SH-SY5Y (cell line): ENCODE results near the gene ARHGAP33.

Experiments
- GATA2 ChIP-seq: IDR thresholded peaks from 2 replicates; pipeline ENCODE4 v1.6.1; 2011; ENCODE audit warnings: mild to moderate bottlenecking, low read depth, low read length
- GATA3 ChIP-seq: IDR thresholded peaks from 2 replicates; pipeline ENCODE4 v1.6.1; 2011; ENCODE audit warnings: low read depth, mild to moderate bottlenecking, low read length, moderate library complexity

DNA sequence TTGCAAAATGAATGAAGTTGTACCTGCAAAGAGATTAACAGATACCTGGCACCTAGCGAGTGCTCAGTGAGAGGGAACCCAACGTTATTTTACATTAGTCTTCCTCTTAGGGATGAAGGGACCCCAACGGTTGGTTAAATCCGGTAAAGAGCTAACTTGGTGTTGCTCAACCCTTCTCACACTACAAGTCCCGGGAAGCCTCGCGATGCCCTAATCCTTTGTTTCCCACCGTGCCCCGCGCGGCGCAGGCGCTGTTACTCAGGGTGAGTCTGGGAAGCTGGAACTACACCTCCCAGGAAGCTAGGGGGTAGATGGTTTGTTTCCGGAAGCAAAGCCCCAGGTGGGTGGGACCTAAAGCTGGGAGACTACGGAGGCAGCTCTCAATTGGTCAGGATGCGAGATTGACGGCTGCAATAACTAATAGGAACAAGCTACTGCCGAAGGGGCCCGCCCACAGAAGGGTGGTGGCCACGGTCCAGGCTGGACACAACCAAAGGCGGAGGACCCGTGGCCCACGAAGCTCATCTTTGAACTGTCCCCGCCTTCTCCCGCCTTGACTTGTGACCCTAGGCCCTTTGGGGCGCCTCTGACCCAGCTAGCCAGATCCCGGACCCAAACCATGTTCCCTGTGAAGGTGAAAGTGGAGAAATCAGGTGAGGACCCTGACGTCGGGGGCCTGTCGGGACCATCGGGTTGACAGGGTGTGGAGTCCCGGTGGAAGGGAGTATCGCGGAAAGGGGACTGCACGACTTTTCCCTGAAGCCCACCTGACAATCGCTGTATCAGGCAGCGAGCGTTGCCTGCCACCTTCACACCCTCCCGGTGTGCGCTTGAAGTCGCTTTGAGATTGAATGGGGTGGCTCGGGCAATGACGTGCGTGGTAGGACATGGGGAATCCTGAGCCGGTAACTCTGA lies 27.0 kb upstream of the ARHGAP33 start, which contains the start of gene LIN37:
- TF ChIP-seq GATA2 = no peak
- no peak for TF ChIP-seq GATA3
